ENCODE data around the gene SNX33.

The SNX33 gene

DNA sequence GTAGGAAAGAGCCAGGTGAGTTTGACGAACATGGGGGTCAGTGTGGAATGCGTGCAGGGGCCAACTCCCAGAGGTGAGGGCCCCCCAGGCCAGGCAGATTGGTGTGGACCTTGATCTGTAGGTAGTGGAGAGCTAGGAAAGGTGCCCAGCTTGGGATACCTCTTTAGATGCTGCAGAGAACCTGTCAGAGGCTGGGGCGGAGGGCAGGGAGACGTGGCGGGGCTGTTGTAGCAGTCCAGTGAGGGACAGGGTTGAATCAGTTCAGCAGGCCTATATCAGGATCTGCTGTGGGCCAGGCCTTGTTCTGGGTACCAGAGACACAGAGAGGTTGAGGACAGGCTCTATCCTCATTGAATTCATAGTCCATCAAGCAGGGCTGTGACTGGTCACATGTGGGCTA lies 8.6 kb downstream of the SNX33 start:
- Histone ChIP-seq H3K27ac (peak overlapping the region in 2 of 21 experiments; percentile 32 to 51), H3K4me3 (no peak overlapping the region)

DNA sequence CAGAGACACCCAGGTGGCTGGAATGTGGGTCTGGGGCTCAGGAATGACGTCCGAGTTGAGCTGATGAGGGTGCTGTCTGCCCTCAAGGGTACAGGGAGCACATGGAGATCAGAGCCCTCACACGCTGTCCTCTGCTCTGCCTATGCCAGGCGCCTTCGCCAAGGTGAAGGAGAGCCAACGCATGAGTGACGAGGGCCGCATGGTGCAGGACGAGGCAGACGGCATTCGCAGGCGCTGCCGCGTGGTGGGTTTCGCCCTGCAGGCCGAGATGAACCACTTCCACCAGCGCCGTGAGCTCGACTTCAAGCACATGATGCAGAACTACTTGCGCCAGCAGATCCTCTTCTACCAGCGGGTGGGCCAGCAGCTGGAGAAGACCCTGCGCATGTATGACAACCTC lies 9.1 kb downstream of the SNX33 start:
- H3K27ac ChIP-seq = no peak overlapping the region

GRCh38 chr15:75659141-75659771 lies 11.5 kb downstream of the SNX33 start:
- no peak overlapping the region for H3K4me3 ChIP-seq
- peak overlapping the region in 16 of 21 experiments; percentile 24 to 91 (median 82) for H3K27ac ChIP-seq

More for the DNA sequence above, 9.1 kb downstream of the SNX33 start:
- no peak overlapping the region for H3K4me3 ChIP-seq

- H3K4me3 ChIP-seq = no peak overlapping the region
- H3K27ac ChIP-seq = peak overlapping the region in 20 of 21 experiments; percentile 65 to 92 (median 84)
Measured at GRCh38 chr15:75659928-75660645, 12.4 kb downstream of the SNX33 start.

DNA sequence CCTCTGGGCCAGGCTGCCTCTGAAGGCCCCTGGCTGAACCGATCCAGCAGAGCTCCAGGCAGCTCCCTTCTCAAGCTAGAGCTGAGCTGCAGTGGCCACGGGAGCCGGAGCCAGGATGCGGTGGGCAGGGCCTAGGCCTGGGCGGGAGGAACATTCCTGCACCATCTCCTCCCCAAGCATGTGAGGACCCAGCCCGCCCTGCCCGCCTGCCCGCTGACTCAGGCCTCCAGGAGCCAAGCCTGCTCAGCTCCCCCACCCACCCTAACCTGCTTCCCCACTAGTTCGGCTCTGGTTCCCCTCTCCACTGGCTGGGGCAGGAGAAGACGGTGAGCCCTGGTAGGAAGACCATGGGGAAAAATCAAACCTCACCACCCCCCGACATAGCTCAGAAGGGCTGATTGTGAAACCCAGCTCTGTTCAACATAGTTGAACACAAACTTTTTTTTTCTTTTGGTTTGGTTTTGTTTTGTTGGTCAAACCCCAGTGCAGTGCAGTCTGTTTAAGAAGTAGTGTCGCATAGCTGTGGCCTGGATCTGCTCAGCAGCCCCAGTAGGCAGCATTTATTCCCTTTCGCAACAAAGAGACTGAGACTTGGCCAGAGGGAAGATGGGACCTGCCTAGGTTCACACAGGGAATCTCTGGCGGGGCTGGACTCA lies 13.5 kb downstream of the SNX33 start:
- Histone ChIP-seq H3K27ac (peak overlapping the region in 20 of 21 experiments; percentile 65 to 92 (median 86)), H3K4me3 (no peak overlapping the region)

DNA sequence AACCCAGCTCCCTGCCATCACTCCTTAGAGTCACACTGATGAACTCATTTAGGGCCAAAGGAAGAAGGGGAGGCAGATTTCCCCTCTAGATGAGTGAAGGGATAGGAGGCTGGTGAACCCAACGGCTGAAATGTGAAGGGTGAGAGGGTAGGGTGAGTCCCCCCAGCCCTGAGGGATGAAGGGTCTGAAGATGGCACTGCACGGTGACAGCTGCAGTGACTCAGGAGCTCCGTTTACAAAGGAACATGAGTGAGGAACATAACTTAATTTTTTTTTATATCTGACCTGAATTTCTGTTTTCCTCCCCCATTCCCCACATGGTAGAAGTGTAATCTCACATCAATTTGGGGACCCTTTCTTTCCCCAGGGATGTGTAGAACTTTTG lies 14.0 kb downstream of the SNX33 start:
- Histone ChIP-seq H3K27ac (peak overlapping the region in 20 of 21 experiments; percentile 65 to 92 (median 86)), H3K4me3 (no peak overlapping the region)

DNA sequence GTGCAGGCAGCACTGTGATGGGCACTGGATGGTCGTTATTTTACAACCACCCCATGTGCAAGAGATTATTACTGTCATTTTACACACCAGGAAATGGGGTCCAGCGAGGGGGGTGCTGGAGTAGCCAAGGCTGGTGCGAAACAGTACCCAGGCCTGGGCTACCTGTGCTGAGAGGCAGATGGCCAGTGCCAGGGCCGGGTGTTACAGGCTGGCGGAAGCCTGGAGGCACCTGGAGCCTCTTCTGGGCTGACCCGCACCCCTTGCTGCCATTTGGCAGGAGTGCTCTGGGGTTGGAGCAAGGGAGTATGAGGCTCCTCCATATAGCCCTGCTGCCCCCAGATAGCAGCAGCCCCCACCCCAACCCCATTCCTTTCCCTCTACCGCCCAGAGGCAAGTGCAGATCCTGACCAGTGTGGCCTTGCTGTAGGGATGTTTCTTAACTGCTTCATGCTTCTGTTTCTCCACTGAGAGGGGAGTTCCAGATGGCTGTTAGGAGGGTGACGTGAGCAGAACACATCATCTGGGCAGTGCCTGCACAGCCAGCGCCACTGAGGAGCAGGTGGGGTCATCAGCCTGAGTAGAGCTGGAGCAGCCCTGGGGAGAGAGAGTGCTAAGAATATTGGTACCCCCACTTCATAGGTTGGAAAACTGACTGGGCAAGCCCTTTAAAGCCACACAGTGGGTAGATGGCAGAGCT lies 15.3 kb downstream of the SNX33 start:
- no peak overlapping the region for H3K4me3 ChIP-seq

DNA sequence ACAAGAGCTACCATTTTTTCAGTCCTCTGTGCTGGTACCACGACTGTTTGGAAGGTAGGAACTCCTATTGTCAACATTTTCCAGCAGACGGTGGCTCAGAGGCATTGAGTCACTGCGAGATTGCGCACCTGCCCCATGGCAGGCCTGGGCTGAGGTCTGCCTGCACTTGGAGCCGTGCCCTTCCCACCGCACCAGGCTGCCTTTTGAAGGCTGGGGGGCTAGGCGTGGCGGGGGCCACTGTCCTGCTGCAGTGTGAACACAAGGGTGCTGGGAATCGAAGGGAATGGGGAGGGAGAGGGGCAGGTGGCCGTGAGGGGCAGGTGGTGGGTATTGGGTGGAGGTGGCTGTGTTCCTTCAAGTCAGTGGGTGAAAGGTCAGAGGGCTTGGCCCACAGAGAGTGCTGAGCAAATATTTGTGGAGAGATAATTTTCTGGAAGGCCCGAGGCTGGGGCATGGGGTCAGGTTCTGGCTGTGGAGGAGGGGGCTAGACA lies 16.3 kb downstream of the SNX33 start:
- Histone ChIP-seq H3K27ac (peak overlapping the region in 20 of 21 experiments; percentile 26 to 92 (median 73)), H3K4me3 (no peak overlapping the region)

More for the DNA sequence above, 15.3 kb downstream of the SNX33 start:
- H3K27ac ChIP-seq = peak overlapping the region in 20 of 21 experiments; percentile 28 to 92 (median 85)

DNA sequence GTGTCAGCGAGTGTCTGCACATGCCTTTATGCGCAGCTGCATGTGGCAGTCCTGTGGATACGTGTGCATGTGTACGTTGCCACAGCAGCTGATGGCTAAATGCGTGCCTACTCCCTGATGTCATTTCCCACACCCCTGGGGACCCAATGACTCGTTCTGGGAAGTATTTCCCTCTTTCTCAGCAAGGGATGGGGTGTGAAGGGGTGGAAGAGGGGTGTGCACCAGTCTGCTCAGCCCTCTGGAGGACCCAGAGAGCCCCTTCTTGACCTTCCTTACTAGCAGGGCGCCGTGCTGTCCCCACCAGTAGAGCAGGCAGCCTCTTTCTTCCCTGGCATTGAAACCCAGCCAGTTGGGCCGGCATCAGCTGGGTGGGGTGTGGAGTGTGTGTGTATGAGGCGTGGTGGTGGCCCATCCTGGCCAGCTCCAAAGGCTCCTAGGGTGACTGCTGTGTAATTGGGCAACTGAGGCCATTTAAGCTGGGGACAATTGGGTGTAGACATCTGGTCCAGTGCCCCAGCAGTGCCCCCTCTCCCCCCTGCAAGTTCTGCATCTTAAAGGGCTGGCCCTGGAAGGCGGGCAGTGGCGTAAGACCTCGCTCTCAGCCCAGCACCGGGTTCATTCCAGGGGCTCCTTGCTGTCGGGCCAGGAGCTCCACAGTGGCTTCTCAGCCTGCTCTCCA lies 19.2 kb downstream of the SNX33 start:
- Histone ChIP-seq H3K4me3 (no peak overlapping the region), H3K27ac (peak overlapping the region; percentile 16 to 93 (median 86))

DNA sequence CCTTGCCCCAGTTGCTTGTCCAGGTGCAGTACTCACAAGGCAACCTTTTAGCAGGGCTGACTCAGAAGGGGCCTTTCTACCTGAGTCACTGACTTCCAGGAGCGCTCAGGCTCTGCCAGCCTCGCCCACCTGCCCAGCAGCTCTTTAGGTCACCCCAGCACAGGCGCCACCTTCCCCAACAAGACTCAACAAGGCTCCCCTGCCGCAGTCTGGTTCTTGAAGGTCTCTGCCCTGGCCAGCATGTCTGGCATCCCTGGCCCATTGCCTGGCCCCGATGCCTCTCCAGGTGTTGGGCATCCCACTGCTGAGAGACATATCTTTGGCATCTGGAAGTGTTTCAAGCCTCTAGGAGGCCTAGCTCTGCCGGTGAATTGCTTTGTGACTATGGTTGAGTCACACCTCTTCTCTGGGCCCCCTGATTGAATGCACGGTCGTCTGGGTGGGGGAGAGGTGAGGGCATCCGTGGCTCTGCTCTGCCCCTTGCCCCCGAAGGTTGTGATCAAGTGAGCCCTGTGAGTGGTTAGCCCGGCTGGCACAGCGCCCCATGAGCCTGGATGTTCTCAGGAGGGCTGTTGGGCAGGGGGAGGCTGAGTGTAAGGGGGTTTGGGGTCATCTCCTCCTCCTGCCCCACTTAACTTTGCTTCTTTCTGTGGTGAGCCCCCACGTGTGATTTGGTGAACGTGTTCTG lies 21.6 kb downstream of the SNX33 start:
- Histone ChIP-seq H3K4me3 (no peak overlapping the region), H3K27ac (peak overlapping the region in 20 of 21 experiments; percentile 22 to 89 (median 77))

DNA sequence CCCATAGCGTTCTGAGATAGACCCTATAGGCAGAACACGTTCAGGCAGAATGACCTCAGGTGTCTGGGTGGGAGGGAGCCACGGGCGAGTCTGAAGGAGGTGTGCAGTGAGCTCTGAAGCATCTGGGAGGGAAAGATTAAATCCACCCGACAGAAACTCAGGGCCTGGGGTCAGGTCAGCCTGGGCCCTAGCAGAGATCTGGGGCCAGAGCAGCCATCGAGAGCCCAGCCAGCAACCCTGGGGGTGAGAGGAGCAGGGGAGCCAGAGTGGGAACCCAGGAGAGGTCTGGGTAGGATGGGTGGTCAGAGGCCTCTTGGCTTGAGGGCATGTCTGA lies 22.1 kb downstream of the SNX33 start:
- Histone ChIP-seq H3K4me3 (no peak overlapping the region), H3K27ac (peak overlapping the region in 17 of 21 experiments; percentile 36 to 89 (median 75))

GRCh38 chr15:75671730-75672602 lies 24.3 kb downstream of the SNX33 start:
- Histone ChIP-seq H3K27ac (peak overlapping the region in 10 of 21 experiments; percentile 13 to 89 (median 65)), H3K4me3 (no peak overlapping the region)

GRCh38 chr15:75672646-75673425 lies 25.1 kb downstream of the SNX33 start:
- no peak overlapping the region for H3K4me3 ChIP-seq

DNA sequence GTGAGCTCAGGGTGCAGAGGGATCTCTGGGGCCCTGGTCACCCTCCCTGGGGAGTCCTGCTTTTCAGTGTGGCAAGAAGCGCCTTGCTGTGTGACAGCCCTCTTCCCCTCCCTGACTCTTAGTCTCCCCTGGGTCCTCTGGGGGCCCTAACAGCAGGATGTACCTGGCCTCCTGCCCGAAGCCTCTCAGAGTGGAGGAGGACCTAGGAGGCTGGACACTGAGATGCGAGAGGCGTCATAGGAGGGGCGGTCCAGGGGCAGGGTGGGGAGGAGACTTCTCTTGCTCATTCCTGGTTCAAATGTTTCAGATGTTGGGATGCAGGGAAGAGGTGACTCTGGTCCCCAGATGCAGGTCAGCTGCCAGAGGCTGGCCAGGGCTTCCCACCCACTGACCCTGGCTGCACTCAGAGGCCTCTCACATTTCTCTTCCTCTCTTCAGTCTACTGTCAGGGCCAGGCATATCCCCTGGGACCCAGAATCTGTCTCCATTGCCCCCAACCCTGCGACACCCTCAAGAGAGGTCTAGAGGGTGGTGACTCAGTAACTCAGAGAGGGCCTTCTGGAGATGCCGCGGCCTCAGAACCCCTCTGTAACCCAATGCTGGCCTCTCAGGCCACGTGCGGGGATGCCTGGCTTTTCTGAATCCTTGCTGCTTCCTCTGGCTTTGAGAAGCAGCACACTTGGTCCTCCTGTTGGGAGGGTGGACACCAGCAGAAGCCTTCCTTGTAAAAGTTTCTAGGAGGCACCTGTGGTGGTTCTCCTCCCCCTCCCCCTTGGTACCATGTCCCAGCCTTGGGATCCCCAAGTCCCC lies 25.9 kb downstream of the SNX33 start:
- H3K27ac ChIP-seq = peak overlapping the region in 15 of 21 experiments; percentile 7 to 89 (median 65)
- H3K4me3 ChIP-seq = no peak overlapping the region

More at GRCh38 chr15:75672646-75673425, 25.1 kb downstream of the SNX33 start:
- peak overlapping the region in 15 of 21 experiments; percentile 7 to 89 (median 65) for H3K27ac ChIP-seq

DNA sequence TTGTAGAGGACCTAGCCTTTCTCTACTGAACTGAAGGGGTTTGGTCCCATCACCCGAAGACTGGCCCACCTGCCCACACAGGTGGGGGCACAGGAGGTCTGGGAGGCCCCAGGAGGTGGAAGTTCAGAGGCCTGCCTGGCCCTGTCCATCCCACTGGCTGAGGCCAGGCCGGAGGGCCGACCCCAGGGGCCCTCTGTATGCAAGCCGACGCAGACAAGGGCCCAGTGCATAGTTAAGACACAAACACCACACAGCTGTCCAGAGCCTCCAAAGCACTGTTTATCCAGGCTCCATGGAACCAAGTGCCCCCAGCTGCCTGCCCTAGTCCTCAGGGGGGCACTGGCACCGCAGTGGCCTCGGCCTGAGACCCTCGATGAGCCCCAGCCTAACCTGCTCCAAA lies 26.7 kb downstream of the SNX33 start:
- no peak overlapping the region for H3K4me3 ChIP-seq
- H3K27ac ChIP-seq = peak overlapping the region in 3 of 21 experiments; percentile 30 to 89 (median 46)
